PC-3 (cell line): ENCODE measurements around the gene LEMD2. TPM values are rescaled to one million over a fixed set of nuclear protein-coding genes. Genes with fewer than 3 reads are reported as not detected.

Experiments used
- ATAC-seq: fragments of 200-7000 bp; cut with Tn5 transposase; 2 replicates; pipeline ENCODE4 v1.9.1; 2020; ENCODE audit warnings: mild to moderate bottlenecking, moderate library complexity
- BruUV-seq: library from RNA; stranded (reverse); fragments of 400-500 nt; replicated peaks from 2 replicates; lab custom pipeline; 2021; lab: Mats Ljungman, UMichigan
- CTCF ChIA-PET: fragments of 300-600 bp; sonication (Branson Sonifier 250); formaldehyde crosslinking; loops from one replicate; lab custom pipeline; 2022; ENCODE audit warnings: antibody characterized with exemption; lab: Charles Lee
- POLR2A ChIA-PET: fragments of 300-600 bp; sonication (Branson Sonifier 250); formaldehyde crosslinking; loops from one replicate; lab custom pipeline; 2022; ENCODE audit warnings: antibody characterized with exemption; ENCODE audit not compliant: unreplicated experiment; lab: Charles Lee
- DNase-seq: peaks from one replicate; pipeline ENCODE4 v3.0.0-alpha.2; 2015
- H2AFZ ChIP-seq: fragments of 300-600 bp; sonication (generic); 2 replicates; pipeline ENCODE4 v1.6.0; 2016; ENCODE audit warnings: antibody characterized with exemption, low read length
- H3F3A ChIP-seq: fragments of 300-600 bp; sonication (generic); one replicate; pipeline ENCODE4 v1.6.0; 2017; ENCODE audit warnings: antibody characterized with exemption, low read length, control low read depth, mild to moderate bottlenecking; ENCODE audit not compliant: unreplicated experiment
- H3K27ac ChIP-seq: fragments of 300-600 bp; sonication (generic); 2 replicates; pipeline ENCODE4 v1.5.1; 2016; ENCODE audit warnings: mild to moderate bottlenecking, low read length
- H3K27me3 ChIP-seq: fragments of 300-600 bp; sonication (generic); 2 replicates; pipeline ENCODE4 v1.6.1; 2016; ENCODE audit warnings: low read length, mixed read lengths
- H3K36me3 ChIP-seq: fragments of 300-600 bp; sonication (generic); 2 replicates; pipeline ENCODE4 v1.6.1; 2016; ENCODE audit warnings: low read depth, mixed run types, low read length, mixed read lengths
- H3K4me1 ChIP-seq: fragments of 300-600 bp; sonication (generic); 2 replicates; pipeline ENCODE4 v1.5.1; 2016; ENCODE audit warnings: low read length; ENCODE audit not compliant: insufficient read depth
- H3K4me2 ChIP-seq: fragments of 300-600 bp; sonication (generic); 2 replicates; pipeline ENCODE4 v1.6.0; 2016; ENCODE audit warnings: low read length
- H3K4me3 ChIP-seq: fragments of 300-600 bp; sonication (generic); 2 replicates; pipeline ENCODE4 v1.5.1; 2016; ENCODE audit warnings: mild to moderate bottlenecking, low read length, mixed read lengths
- H3K79me2 ChIP-seq: fragments of 300-600 bp; sonication (generic); 2 replicates; pipeline ENCODE4 v1.6.1; 2017; ENCODE audit warnings: low read length, mixed read lengths
- H3K9ac ChIP-seq: fragments of 300-600 bp; sonication (generic); 2 replicates; pipeline ENCODE4 v1.6.0; 2016; ENCODE audit warnings: mild to moderate bottlenecking, low read length
- H3K9me2 ChIP-seq: fragments of 300-600 bp; sonication (generic); replicated peaks from 2 replicates; pipeline ENCODE4 v1.6.1; 2016; ENCODE audit warnings: mixed run types, low read length, mixed read lengths
- H3K9me3 ChIP-seq: fragments of 300-600 bp; sonication (generic); 2 replicates; pipeline ENCODE4 v1.6.1; 2016; ENCODE audit warnings: low read length, mixed read lengths
- H4K20me1 ChIP-seq: fragments of 300-600 bp; sonication (generic); 2 replicates; pipeline ENCODE4 v1.6.1; 2016; ENCODE audit warnings: low read length, mixed read lengths
- CTCF ChIP-seq: fragments of 300-600 bp; sonication (generic); conservative IDR thresholded peaks from 2 replicates; pipeline ENCODE4 v1.5.1; 2017; ENCODE audit warnings: antibody characterized with exemption, low read depth, mild to moderate bottlenecking, low read length
- EZH2 ChIP-seq: fragments of 300-600 bp; sonication (generic); IDR thresholded peaks from one replicate; pipeline ENCODE4 v1.6.1; 2017; ENCODE audit warnings: antibody characterized with exemption, mild to moderate bottlenecking, low read length; ENCODE audit not compliant: unreplicated experiment
- EZH2phosphoT487 ChIP-seq: fragments of 300-600 bp; sonication (generic); IDR thresholded peaks from 2 replicates; pipeline ENCODE4 v1.6.1; 2018; ENCODE audit warnings: mild to moderate bottlenecking, antibody characterized with exemption, low read length, borderline replicate concordance
- intact Hi-C: fragments of 100-400 bp; cut with micrococcal nuclease; formaldehyde crosslinking; loops from 2 replicates; pipeline ENCODE4 v1.9.0; 2023
- total RNA-seq: library from RNA; depleted of rRNA; stranded (reverse); fragments of >200 nt; gene quantifications from 2 replicates; pipeline ENCODE4 v1.2.3, GENCODE V29; 2014

The LEMD2 gene
- total RNA-seq, 1 experiment from 2014 or later, result 54.5 TPM

- H3K27me3 ChIP-seq, result peaks cover 6% of the 10 kb centered on the region; the same call in 1 of the 2 replicates
- no peak overlapping the region for H2AFZ ChIP-seq
- no peak overlapping the region for H3K4me3 ChIP-seq
- intact Hi-C loops, result no loop called here
- H3K79me2 ChIP-seq, result no peaks in the 10 kb centered on the region
- H3F3A ChIP-seq, result no peaks in the 10 kb centered on the region
- H3K9me2 ChIP-seq, result no peaks in the 10 kb centered on the region
- H3K4me2 ChIP-seq, result no peak overlapping the region
- H3K9ac ChIP-seq, result no peak overlapping the region
- H3K4me1 ChIP-seq, result no peaks in the 10 kb centered on the region
- H4K20me1 ChIP-seq, result no peaks in the 10 kb centered on the region
- no peaks in the 10 kb centered on the region for H3K36me3 ChIP-seq
- H3K9me3 ChIP-seq, result no peaks in the 10 kb centered on the region
- DNase-seq, result no peak
- no peak overlapping the region for H3K27ac ChIP-seq
- TF ChIP-seq CTCF, result no peak
- TF ChIP-seq EZH2phosphoT487, result no peak
- no peak for TF ChIP-seq EZH2
- no peak for ATAC-seq
- no TSS peak for BruUV-seq
- ChIA-PET POLR2A (no interaction called here), CTCF (interaction anchor here (0.5 to 1.1 kb wide), 2 partner anchors 29 to 87 kb away, joined by 3 read pairs; partner anchors contain the start of gene UQCC2)
Measured at GRCh38 chr6:33798343-33798848, 9.5 kb upstream of the LEMD2 start.

GRCh38 chr6:33797626-33798342 lies 8.9 kb upstream of the LEMD2 start:
- Histone ChIP-seq H3K4me1 (no peaks in the 10 kb centered on the region), H3K9me3 (no peaks in the 10 kb centered on the region), H3K4me3 (no peak overlapping the region), H3K4me2 (no peak overlapping the region), H3K9me2 (no peaks in the 10 kb centered on the region), H3K9ac (no peak overlapping the region), H3K27ac (no peak overlapping the region), H3K36me3 (no peaks in the 10 kb centered on the region), H2AFZ (no peak overlapping the region), H3F3A (no peaks in the 10 kb centered on the region), H4K20me1 (no peaks in the 10 kb centered on the region), H3K27me3 (peaks cover 6% of the 10 kb centered on the region; the same call in 1 of the 2 replicates), H3K79me2 (no peaks in the 10 kb centered on the region)
- DNase-seq (no peak), ATAC-seq (no peak)
- BruUV-seq, result no TSS peak
- TF ChIP-seq EZH2 (no peak), EZH2phosphoT487 (no peak), CTCF (no peak)
- POLR2A ChIA-PET, result no interaction called here
- CTCF ChIA-PET, result interaction anchor here (0.5 to 1.1 kb wide), 2 partner anchors 29 to 87 kb away, joined by 3 read pairs; partner anchors contain the start of gene UQCC2
- intact Hi-C loops, result no loop called here
